ENCODE results near the gene POLA1. TPM values are rescaled to one million over a fixed set of nuclear protein-coding genes. Genes with fewer than 3 reads are reported as not detected.

POLA1 gene
- total RNA-seq, 4 donors from 2014 or later = 9.5 to 18.4 (median 11.2) TPM

- TF ChIP-seq, protein P1, sequence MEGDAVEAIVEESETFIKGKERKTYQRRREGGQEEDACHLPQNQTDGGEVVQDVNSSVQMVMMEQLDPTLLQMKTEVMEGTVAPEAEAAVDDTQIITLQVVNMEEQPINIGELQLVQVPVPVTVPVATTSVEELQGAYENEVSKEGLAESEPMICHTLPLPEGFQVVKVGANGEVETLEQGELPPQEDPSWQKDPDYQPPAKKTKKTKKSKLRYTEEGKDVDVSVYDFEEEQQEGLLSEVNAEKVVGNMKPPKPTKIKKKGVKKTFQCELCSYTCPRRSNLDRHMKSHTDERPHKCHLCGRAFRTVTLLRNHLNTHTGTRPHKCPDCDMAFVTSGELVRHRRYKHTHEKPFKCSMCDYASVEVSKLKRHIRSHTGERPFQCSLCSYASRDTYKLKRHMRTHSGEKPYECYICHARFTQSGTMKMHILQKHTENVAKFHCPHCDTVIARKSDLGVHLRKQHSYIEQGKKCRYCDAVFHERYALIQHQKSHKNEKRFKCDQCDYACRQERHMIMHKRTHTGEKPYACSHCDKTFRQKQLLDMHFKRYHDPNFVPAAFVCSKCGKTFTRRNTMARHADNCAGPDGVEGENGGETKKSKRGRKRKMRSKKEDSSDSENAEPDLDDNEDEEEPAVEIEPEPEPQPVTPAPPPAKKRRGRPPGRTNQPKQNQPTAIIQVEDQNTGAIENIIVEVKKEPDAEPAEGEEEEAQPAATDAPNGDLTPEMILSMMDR (IDR thresholded peaks at IDR 0.05; ENCODE audit: low read depth) = no peak
These were observed 164.5 kb downstream of the POLA1 start for GRCh38 chrX:24858004-24858746.

GRCh38 chrX:24859211-24859841 lies 165.6 kb downstream of the POLA1 start:
- TF ChIP-seq, protein P1 (IDR thresholded peaks at IDR 0.05; ENCODE audit: low read depth) = no peak

GRCh38 chrX:24860140-24860539 lies 166.4 kb downstream of the POLA1 start:
- TF ChIP-seq, protein P1 (IDR thresholded peaks at IDR 0.05; ENCODE audit: low read depth) = no peak

DNA sequence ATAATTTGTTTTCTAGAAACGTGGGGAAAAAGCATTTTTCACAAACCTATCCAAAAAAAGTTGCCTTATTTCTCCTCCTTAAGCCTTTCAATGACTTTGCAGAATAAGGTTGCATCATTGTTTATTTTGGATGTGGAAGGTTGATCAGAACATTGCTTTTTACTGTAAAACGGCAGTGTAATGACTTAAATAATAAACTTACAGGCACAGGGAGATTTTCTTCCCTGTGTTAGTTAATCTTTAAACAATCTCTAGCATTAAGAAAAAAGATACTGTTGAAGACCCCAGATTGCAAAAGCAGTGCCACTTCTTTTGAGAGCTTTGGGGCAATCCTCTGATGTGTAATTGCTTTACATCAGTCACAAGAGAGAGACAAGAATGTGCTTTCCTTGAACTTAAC lies 168.6 kb downstream of the POLA1 start:
- TF ChIP-seq, protein P1 (IDR thresholded peaks at IDR 0.05; ENCODE audit: low read depth) = no peak

DNA sequence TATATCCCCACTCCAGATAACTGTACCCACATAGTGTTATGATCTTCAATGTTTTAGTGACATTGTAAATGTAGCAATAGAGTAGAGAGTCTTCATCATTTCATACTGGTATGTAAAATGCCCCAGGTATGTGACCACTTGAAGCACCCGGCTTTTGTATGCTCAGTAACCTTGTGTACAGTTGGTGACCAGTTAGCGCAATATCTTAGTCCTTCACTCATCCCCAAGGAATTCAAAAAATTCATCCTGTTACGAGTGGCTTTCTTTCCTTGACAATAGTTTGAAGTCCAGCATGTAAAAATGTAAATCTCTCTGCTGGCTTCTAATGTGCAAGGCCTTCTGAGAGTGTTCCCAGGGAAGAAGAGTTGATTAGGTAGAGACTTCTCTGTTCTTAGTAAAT lies 176.4 kb downstream of the POLA1 start:
- TF ChIP-seq, protein P1 (IDR thresholded peaks at IDR 0.05; ENCODE audit: low read depth) = no peak

- TF ChIP-seq, protein P1 (IDR thresholded peaks at IDR 0.05; ENCODE audit: low read depth) = no peak
These were observed 181.0 kb downstream of the POLA1 start for GRCh38 chrX:24874604-24875247.

All from subcutaneous adipose tissue (tissue), 4 donors.